GM06990 (cell line): ENCODE results near the gene DNAL4.

Experiments used
- DNase-seq: peaks from one replicate; pipeline ENCODE4 v3.0.0-alpha.2; 2011; ENCODE audit not compliant: insufficient read length; ENCODE audit errors: extremely low read depth
- H3K27me3 ChIP-seq: replicated peaks from 2 replicates; pipeline ENCODE4 v1.6.0; 2011; ENCODE audit warnings: low read length; ENCODE audit not compliant: control insufficient read depth, insufficient read depth
- H3K36me3 ChIP-seq: 2 replicates; pipeline ENCODE4 v1.5.1; 2011; ENCODE audit warnings: low read length; ENCODE audit not compliant: control insufficient read depth, insufficient read depth
- H3K4me3 ChIP-seq: replicated peaks from 2 replicates; pipeline ENCODE4 v1.5.1; 2011; ENCODE audit warnings: low read depth, mild to moderate bottlenecking, control low read depth, low read length
- CTCF ChIP-seq: IDR thresholded peaks from 2 replicates; pipeline ENCODE4 v1.5.1; 2011; ENCODE audit warnings: low read length, control low read depth, mild to moderate bottlenecking, inconsistent platforms; ENCODE audit not compliant: insufficient read depth, poor library complexity, severe bottlenecking

Gene DNAL4

GRCh38 chr22:38830026-38830844 is 36.3 kb upstream of the DNAL4 start:
- Histone ChIP-seq H3K27me3 (no peaks in the 10 kb centered on the region; the same call in 1 of the 2 replicates), H3K36me3 (no peaks in the 10 kb centered on the region), H3K4me3 (no peak overlapping the region)
- no peak for TF ChIP-seq CTCF
- DNase-seq = no peak

GRCh38 chr22:38829485-38829884 is 35.5 kb upstream of the DNAL4 start:
- Histone ChIP-seq H3K27me3 (no peaks in the 10 kb centered on the region; the same call in 1 of the 2 replicates), H3K36me3 (no peaks in the 10 kb centered on the region), H3K4me3 (no peak overlapping the region)
- DNase-seq = no peak
- TF ChIP-seq CTCF = no peak

GRCh38 chr22:38828616-38829205 is 34.8 kb upstream of the DNAL4 start:
- Histone ChIP-seq H3K4me3 (no peak overlapping the region), H3K27me3 (no peaks in the 10 kb centered on the region; the same call in 1 of the 2 replicates), H3K36me3 (no peaks in the 10 kb centered on the region)
- DNase-seq = no peak
- TF ChIP-seq CTCF = no peak

GRCh38 chr22:38828191-38828590 is 34.2 kb upstream of the DNAL4 start:
- no peak for TF ChIP-seq CTCF
- H3K36me3 ChIP-seq = no peaks in the 10 kb centered on the region
- no peak overlapping the region for H3K4me3 ChIP-seq
- no peaks in the 10 kb centered on the region; the same call in 1 of the 2 replicates for H3K27me3 ChIP-seq
- no peak for DNase-seq

- Histone ChIP-seq H3K36me3 (no peaks in the 10 kb centered on the region), H3K27me3 (no peaks in the 10 kb centered on the region; the same call in 1 of the 2 replicates), H3K4me3 (no peak overlapping the region)
- no peak for TF ChIP-seq CTCF
- DNase-seq = no peak
Measured at GRCh38 chr22:38827510-38827909, 33.6 kb upstream of the DNAL4 start.
